ENCODE results near the gene ATN1.

ATN1 gene

DNA sequence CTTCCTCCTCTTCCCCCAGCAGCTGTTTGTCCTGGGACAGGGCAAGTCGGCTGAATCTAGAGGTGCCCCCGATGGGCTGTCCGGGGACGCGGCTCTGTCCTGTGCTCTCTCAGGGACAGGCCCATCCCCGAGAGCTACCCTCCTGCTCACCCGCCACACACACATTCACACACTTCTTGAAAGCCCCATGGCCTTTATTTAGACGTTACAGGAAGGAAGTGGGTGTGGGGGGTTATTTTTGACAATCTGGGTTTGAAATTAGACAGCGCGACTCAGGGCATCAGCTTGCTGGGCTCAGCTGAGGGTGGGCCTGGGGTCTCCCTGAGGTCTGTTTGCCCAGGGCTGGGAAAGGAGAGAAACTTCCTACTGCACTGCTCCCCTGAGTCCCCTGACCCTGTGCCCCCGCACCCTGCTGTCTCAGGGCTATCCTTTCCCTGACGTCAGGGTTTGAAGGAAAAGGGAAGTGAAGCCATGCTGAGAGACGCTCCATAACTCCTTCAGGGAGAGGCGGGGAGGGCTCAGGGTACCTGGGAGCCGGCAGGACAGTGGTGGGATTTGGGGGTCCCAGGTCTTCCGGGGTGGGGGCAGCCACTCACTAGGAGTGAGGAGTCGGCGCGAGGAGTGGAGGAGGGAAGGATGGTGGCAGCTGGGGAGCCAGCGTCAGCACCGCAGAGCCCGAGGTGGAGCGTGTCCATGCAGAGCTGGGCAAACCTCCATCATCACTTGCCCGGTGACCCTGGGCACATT is 31.5 kb downstream of the ATN1 start:
- DNase-seq = peak; percentile 65

DNA sequence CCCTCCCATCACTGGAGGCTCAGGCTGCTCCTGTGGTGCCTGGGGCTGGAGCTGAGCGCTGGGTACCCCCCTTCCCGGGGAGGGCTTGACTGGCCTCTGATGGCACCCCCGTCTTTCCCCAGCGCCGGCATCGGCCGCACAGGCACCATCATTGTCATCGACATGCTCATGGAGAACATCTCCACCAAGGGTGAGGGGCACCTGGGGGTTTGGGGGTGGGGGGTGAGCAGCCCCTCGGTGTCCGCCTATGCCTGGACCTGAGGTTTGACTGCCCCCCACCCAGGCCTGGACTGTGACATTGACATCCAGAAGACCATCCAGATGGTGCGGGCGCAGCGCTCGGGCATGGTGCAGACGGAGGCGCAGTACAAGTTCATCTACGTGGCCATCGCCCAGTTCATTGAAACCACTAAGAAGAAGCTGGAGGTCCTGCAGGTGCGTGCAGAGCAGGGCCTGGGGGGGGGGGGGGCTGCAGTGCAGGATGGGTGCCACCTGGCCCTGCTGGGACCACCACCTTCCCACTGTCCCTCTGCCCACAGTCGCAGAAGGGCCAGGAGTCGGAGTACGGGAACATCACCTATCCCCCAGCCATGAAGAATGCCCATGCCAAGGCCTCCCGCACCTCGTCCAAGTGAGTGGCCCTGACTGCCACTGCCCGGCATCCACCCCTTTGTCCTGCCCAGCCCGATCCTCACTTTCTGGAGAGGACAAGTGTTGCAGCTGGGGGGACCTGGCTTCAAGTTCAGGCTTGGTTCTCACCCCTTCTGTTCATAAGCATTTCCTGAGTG is 32.2 kb downstream of the ATN1 start:
- DNase-seq = no peak

DNA sequence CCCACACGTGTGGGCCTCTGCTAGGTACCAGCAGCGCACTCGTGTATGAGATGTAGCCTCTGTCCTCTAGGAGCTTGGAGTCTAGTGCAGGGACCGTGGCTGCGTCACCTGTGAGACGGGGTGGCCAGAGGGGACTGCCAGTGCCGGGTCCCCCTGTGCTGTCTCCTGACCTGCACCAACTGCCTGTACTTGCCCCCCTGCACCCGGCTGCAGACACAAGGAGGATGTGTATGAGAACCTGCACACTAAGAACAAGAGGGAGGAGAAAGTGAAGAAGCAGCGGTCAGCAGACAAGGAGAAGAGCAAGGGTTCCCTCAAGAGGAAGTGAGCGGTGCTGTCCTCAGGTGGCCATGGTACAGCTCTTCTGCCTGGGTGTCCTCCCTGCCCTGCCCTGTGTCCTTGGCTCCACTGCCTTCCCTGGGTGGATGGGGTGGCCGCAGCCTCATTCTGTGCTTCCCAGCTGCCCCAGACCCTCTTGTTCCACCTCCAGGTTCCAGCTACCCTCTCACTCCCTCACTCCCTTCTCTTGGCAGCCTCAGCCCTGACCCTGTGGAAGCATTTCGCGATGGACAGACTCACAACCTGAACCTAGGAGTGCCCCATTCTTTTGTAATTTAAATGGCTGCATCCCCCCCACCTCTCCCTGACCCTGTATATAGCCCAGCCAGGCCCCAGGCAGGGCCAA is 33.0 kb downstream of the ATN1 start:
- no peak for DNase-seq

DNA sequence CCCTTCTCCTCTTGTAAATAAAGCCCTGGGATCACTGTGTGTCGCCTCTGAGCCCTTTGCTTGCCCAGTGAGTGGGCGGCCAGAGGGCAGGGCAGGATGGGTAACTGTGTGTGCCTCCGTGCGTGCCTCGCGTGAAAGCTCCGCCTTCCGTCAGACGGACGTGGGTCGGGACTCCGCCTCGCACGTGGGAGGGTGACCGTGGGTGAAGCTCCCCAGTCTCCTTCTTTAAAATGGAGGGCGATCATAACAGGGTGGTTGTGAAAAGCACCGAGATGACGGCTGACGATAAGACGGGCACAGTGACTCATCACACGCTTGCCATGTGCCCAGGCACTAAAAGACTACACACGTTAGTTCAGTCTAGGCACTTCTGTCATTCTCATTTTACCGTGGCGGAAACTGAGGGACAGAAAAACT is 33.5 kb downstream of the ATN1 start:
- DNase-seq = peak; percentile 96

DNA sequence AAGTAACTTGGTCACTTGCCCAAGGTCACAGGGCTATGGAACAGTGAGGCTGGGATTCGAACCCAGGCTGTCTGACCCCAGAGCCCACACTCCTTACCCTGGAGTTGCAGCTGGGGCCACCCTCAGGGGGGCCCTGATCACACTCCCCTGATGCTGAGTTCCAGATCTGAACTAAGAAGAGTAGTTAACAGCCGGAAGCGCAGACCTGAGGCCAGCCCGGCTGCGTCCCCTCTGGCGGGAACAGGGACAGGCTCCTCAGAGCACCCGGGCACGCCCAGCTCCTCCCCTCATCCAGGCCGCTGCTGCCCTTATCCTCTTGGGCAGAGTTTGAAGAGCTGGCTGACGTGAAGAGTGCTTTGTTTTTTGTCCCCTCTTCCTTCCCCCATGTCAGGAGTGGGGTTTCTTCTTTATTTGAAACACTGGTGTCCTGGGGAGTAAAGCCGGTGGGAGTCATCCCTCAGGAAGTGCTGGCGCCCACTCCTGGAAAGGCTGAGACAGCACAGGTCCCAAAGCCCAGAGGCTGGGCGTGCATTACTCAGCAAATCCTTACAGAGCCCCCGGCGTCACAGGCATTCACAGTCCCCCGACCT is 34.0 kb downstream of the ATN1 start:
- DNase-seq = no peak

DNA sequence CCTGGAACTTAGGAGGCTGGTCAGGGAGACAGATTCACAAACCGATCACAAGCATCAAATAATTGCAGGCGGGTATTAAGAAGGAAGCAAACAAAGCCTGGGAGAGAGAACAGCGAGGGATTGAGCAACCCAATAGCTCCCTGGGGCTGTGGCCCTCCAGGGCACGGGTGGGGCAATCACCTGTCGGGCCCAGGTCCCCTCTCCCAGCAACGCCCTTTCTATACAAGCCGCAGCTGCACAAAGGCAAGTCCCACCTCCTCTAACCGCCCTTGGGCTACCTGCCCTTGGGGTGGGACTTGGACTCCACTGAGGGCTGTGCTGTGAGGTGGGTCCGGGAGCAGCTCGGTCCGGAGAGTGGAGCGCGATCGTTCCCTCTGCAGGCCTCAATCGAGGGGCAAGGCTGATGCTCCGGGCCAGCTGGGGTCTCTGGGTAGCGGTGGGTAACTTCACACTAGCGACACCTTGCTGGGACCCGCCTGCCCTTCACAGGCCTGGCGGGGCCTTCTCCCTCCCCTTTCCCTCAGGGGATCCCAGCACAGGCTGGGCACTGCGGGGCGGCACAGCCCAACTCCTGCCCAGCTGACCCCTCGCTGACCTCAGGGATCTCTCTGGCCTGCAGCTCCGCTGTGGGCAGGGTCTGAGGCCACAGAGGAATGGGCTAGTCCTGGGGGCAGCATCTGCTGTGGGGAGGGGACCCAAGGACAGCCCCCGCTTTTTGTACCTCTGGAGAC is 34.7 kb downstream of the ATN1 start:
- no peak for DNase-seq

DNA sequence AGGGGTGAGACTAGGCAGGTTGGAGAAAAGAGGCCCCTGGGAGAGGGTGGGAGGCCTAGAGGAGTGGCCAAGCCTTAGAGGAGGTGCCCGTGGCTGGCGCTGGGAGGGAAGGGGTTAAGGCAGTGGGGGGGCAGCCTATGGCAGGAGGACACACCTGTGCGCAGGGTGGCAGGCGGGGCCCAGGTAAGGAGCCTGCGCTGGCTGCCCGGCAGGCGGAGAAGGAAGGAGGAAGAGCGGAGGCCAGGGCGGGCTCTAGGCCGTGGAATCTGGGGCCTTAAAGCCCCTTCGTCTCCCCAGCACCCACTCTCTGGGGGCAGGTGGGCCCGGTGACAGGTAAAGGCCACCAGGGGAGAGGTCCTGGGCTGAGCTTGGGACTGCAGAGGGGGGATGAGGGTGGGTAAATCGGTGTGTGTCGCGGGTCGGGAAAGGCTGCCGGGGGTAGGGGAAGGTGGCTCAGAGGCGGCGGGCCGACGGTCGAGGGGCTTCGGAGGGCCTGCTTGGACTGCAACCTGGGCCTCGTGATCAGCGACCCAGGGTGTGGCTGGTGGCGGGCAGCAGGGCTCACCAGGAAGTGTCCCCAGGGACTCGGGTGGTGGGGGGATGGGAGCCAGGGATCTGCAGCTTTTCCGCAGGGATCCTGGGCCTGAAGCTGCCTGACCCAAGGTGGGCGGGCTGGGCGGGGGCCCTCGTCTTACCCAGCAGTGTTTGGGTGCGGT is 35.4 kb downstream of the ATN1 start:
- DNase-seq = no peak

DNA sequence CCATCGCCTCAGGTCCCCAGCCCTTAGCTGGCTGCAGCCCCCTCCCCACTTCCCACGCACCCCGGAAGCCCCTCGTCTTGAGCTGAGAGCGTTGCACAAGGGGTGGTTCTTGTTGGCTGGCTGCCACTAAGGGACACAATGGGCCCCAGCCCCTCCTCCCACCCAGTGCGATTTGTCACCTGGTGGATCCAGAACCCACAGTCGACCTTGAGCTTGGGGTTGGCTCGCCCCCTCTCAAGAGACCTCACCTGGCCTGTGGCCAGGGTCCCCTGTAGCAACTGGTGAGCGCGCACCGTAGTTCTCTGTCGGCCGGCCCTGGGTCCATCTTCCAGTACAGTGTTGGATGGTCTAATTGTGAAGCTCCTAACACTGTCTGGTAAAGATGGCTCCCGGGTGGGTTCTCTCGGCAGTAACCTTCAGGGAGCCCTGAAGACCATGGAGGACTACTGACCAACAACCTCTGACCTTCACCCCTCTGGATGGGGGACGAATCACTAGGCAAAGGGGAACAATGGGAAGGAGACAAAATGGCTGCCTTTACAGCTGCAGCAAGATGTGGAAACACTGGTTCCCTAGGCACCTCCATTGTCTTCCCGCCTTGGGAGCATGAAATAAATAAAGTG is 36.1 kb downstream of the ATN1 start:
- no peak for DNase-seq

DNA sequence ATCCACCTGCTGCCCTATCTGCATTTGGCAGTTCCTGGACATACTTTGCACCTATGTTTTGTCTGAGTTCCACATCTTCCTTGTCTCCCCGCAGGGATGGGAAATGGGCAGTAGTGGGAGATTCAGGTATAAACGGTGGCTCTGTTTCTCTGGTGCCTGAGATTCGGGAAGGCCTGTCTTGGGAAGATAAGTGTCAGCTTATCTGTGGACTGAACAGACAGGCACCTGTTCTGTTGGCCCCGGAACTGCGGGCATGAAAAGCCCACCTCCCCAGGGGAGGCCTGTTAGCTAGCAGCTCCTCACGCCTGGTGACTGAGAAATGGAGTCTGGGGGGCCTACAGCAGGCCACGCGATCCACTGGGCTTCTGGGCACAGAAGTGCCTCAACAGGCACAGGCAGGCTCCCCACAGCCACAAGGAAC is 36.9 kb downstream of the ATN1 start:
- no peak for DNase-seq

DNA sequence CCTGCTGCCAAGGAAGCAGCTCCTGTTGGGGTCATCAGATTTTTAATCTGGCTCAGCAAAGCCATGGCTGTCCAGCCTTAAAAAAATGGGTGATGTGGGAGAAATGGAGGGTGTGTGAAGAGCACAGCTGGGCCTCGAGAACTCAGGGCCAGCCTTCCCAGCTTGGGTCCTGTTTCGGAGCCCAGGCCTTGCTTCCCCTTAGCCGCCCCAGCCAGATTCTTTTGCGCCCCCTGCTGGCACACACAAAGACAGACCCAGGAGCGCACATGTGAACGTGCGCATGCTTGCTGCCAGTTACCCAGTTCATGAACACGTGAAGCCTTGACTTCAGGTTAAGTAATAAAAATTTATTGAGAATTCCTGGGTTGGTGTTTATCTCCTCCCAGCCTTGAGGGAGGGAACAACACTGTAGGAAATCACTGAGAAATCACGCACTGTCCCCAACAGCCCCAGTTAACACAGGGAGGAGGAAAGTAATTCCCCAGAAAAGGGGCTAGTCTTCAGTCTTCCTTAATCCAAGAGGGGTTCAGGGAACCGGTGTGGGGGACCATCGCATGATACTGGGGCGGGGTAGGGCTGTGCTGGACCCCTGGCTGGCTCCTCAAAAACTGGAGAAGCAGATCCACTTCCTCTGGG is 37.4 kb downstream of the ATN1 start:
- peak; percentile 88 for DNase-seq

DNA sequence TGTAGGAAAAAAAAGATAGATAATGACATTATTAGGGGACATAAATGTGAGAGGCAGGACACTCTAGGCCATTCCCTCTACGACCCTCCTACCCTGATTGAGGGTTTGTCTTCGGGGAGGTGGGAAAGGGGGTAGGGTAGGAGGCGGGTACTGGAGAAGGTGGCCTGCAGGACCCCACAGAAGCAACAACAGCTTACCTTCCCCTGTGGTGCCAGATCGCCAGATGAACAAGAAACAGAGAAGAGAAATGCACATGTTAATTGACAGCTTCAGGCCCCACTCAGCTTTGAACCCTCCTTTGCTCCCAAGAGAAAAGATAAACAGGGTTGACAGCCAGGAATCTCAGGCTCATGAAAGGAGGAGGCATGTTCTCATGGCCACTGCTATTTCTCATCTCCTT is 38.0 kb downstream of the ATN1 start:
- DNase-seq = no peak

DNA sequence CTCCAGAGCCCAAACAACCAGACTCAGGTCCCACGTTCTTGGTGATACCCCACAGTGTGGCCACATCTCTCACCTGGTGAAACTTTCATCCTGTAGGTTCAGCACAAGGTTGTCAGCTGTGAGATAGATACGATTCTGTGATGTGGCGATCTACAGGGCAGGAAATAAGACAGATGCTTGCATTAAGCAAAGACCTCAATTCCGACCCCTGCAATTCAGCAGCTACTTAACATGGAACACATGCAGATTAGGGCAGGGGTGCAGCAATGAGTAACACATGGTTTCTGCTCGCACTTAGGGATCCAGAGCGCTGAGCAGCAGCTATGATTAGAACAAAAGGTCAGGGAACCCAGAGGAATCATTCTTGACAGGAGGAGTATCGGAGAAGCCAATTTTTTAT is 38.6 kb downstream of the ATN1 start:
- no peak for DNase-seq

DNA sequence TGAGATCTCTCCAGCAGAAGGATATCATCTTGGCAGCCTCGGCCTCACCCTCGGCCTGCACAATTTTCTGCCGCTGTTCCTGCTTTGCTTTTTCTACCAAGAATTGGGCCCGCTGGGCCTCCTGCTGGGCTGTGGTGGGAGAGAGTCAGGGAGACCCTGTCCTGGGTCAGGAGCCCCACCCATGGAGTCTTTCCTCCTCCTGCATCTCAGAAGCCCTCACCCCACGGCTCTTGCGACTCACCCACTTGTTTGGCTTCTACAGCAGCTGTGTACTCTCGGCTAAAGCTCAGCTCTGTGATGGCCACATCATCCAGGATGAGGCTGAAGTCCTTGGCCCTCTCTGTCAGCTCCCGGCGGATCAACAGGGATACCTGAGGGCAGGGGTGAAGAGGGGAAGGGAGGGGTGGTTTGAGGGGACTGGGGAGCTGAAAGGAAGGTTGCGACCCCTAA is 39.9 kb downstream of the ATN1 start:
- no peak for DNase-seq

DNA sequence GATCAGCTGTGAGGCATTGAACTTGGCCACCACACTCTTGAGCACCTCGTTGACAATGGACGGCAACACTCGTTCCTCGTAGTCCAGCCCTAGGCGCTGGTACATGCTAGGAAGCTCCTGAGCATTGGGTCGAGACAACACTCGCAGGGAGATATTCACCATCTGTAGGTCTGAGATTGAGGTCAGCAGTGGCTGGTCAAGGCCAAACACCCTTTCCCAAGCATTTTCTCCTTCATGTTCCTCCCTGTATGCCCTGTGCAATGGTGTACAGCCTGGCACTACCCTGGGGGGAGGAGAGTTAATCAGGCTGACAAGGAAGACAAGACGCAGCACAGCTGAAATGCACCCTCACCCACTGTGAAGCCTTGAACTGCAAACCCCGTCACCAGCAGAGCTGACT is 40.7 kb downstream of the ATN1 start:
- DNase-seq = no peak

DNA sequence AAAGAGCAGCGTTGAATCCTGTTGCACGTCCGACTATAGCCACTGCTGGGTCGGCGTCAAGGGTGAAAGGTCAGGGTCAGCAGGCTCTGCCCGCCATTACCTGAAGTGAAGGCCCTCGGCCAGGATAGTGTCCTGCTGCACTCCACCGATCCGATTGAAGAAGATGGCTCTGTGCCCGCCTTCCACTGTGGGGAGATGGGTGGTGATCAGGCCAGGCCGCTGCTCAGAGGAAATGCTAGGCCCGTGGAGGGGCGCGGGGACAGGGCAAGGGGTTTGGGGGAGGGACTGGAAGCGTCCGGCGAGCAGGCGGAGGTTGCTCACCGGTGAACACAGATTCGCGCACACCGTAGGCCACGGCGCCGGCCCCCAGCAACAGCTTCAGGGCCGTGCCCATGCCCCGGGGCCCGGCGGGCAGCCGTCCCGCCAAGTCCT is 42.4 kb downstream of the ATN1 start:
- no peak for DNase-seq

DNA sequence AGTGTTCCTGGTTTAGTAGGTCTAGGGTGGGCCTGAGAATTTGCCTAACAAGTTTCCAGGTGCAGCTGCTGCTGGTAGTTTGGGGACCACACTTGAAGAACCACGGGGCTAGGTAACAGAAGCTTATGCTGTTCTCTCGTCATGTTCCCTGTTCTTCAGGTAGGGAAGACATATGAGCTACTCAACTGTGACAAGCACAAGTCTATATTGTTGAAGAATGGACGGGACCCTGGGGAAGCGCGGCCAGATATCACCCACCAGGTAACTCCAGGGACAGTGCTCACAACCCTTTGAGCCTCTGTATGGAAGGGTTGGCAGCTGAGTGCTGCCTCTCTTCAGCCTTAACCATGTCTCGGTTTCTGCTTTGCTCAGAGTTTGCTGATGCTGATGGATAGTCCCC is 46.4 kb downstream of the ATN1 start:
- no peak for DNase-seq

DNA sequence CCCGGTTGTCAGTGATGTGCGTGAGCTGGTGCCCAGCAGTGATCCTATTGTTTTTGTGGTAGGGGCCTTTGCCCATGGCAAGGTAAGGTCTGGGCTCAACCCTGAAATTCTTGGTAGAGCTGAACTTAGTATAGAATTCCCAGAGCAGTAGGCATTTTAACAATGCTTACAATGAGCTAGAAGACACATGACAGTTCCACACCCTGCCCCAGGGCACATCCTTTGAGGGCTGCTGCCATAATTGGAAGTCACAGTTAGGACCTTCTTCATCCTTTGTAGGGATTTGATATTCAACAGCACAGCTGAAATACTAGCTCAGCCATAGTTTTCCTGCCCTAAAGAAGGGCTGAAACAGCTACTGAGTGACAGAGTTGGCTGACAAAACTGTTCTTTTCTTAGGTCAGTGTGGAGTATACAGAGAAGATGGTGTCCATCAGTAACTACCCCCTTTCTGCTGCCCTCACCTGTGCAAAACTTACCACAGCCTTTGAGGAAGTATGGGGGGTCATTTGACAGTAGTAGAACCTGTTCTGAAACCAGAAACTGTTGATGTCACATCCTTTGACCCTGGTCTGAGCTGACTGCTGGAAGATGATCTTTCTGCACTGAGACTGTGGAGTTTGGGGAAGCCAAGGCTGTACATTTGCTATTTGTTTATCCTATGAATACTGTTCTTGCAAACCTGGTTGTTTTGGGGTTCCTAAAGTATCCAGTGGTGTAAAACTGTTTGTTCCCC is 47.7 kb downstream of the ATN1 start:
- no peak for DNase-seq

DNA sequence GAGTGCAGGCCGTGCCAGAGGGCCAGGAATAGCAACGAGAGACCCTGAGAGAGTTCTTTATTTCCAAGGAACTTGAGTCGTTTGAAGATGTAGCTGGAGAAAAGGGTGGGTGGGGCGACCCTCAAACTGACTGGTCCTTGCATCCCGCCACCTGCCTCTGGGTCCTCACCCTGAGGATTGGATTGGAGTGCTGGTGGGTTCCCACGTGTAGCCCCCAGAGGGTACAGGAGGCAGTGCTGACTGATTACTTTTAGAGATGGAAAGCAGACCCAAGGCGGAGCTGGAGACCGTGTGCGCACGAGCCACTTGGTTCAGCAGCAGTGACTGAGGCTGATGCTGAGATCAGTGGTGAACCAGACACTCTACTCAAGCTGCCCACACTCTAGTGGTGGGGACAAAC is 49.9 kb downstream of the ATN1 start:
- DNase-seq = no peak

DNA sequence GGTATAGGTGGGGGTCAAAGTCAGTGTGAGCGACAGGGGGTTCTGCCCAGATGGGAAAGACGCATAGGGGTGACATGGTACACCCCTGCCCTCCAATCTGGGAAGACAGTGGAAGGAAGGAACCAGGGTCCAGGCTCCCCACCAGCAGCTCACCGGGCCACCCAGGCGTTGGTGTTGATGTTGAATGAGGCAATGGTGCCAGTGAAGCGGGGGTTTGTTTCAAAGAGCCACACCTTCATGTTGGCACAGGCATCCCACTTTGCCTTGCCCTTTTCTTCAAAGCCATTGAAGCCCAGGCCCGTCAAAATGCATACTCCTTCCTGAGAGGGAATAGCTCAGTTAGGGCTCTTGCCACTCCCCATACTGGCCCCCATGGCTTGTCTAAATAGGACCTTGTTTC is 50.4 kb downstream of the ATN1 start:
- DNase-seq = no peak

DNA sequence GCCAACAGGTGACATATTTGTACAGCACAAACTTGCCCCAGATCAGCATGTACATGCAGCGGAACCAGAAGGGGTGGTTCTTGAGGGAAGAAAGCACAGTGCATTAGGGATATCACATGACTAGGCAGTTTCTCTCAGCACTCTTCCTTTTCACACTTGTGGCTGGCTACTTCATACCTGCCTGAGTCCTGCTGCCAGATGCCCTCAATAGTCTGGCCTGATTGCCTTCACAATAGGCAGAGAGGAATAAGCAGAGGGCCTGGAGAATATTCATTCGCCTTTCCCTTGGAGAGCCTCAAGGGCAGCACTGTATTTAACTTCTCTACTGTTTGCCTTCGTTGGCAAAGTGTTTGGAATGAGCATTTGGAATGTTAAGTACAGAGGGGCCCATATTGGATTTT is 50.9 kb downstream of the ATN1 start:
- DNase-seq = no peak

All from activated T-cell treated with anti-CD3 and anti-CD28 coated beads for 4 hours (primary cell).